Measurements from ENCODE around the gene UGT1A5. TPM values are rescaled to one million over a fixed set of nuclear protein-coding genes. Genes with fewer than 3 reads are reported as not detected.
"Not testable (repeated sequence)": the region's sequence is repeated elsewhere in the genome, so short reads cannot be mapped to it uniquely, and the experiment has no call there.

UGT1A5 gene
- total RNA-seq, 2 experiments from 2014 or later: not detected

DNA sequence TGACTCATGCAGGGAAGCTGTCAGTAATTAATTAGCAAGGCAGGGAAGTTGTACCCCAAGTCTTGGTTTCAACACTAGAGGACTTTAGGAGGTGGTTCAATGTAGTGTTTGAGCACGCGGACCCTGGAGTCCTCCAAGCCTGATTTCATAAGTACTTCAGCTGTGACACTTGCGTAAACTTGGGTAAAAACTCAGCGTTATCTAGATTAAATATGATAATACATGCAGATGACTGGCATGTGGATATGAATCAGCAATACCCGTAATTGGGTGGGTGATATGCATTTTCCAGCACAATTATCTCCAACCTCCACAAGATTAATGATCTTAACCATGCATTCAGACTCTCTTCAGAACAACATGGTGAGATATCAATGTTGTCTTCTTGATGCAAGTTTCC lies 25.8 kb upstream of the UGT1A5 start:
- no peak for DNase-seq
- Mint-ChIP-seq H3K4me3 (no peak overlapping the region), H3K27me3 (peaks cover 13% of the 10 kb centered on the region), H3K9me3 (no peaks in the 10 kb centered on the region), H3K27ac (no peak overlapping the region), H3K36me3 (no peaks in the 10 kb centered on the region), H3K4me1 (no peaks in the 10 kb centered on the region)
- no peak for ATAC-seq (ENCODE audit: low read depth)
- POLR2A ChIA-PET: no interaction called here

DNA sequence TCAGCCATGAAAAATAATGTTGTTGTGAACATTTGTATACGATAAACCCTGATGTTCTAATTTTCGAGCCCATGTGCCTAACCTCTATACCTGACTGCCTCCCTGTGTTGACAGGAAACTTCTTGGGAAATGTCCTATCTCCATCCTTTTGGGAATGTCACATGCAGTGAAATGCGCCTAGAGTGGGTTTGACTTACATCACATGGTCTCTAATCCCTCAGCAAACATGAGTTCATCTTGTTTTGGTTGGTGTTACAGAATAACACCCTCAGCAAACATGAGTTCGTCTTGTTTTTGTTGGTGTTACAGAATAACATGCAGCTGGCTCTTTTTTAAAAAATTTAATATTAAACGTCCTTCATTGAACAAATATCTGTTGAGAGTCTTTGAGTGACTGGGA lies 24.4 kb upstream of the UGT1A5 start:
- DNase-seq (no peak), ATAC-seq (ENCODE audit: low read depth) (no peak)
- Mint-ChIP-seq H3K4me3 (no peak overlapping the region), H3K36me3 (no peaks in the 10 kb centered on the region), H3K4me1 (no peaks in the 10 kb centered on the region), H3K27ac (no peak overlapping the region), H3K9me3 (no peaks in the 10 kb centered on the region), H3K27me3 (peaks cover 7% of the 10 kb centered on the region)
- POLR2A ChIA-PET: no interaction called here

DNA sequence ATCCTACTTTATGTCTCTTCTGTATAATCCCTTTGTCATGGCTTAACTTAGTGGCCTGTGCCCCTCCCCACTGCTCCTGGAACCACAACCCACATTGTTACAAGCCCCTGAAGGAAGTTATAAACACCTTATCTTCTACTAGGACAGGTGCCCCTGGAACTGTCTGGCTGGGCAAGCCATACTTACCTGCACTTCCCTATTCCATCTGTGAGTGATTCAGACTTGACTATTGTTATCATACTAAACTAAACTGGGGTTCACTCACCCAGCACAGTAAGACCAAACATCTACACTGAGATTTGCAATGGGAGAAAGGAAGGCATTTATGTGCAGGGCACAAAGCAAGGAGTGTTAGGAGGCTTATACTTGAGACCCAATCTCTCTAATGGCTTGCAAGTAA lies 23.7 kb upstream of the UGT1A5 start:
- Mint-ChIP-seq H3K4me1 (no peaks in the 10 kb centered on the region), H3K27ac (no peak overlapping the region), H3K9me3 (no peaks in the 10 kb centered on the region), H3K36me3 (no peaks in the 10 kb centered on the region), H3K4me3 (no peak overlapping the region), H3K27me3 (peaks cover 5% of the 10 kb centered on the region)
- DNase-seq (no peak), ATAC-seq (ENCODE audit: low read depth) (no peak)
- POLR2A ChIA-PET: no interaction called here

DNA sequence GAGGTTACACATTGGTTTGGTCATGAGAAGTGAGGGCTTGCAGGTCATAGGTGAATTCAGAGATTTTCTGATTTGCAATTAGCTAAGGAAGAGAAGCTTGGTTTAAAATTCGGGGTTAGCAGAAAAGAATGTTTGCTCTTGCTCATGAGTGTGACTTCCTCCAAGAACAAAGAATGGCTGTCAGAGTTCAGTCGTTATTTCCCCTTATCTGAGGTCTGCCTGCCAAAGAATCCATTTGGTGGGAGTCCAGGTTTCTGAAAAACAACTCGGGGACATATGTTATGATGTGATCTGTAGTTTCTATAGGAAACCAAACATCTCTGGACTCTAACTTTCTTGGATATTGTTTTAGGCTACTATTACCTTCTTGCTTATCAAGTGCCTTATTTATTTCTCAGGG lies 23.2 kb upstream of the UGT1A5 start:
- Mint-ChIP-seq H3K27ac (no peak overlapping the region), H3K36me3 (no peaks in the 10 kb centered on the region), H3K9me3 (no peaks in the 10 kb centered on the region), H3K4me1 (no peaks in the 10 kb centered on the region), H3K4me3 (no peak overlapping the region), H3K27me3 (peaks cover 5% of the 10 kb centered on the region)
- no peak for DNase-seq
- POLR2A ChIA-PET: no interaction called here
- no peak for ATAC-seq (ENCODE audit: low read depth)

DNA sequence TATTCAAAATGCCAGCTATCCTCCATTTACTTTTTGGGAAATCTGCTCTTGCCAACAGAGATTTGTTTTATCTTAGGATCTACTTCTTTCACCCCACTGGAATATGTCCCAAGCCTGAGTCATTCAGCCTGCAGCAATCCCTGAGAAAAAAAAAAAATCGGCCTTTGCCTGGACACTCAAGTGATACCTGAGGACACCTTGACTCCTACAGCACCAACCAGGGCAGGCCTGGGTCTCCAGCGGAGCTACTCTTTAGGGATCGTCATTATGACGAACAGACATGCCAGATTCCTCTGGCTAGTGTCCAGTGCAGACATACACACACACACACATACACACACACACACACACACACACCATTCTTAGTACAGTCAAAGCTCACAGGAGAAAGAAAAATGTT lies 22.3 kb upstream of the UGT1A5 start:
- no peak overlapping the region for H3K4me3 Mint-ChIP-seq
- H3K27ac Mint-ChIP-seq: no peak overlapping the region
- POLR2A ChIA-PET: no interaction called here
- H3K36me3 Mint-ChIP-seq: no peaks in the 10 kb centered on the region
- H3K9me3 Mint-ChIP-seq: no peaks in the 10 kb centered on the region
- ATAC-seq (ENCODE audit: low read depth) (no peak), DNase-seq (no peak)
- H3K27me3 Mint-ChIP-seq: peaks cover 5% of the 10 kb centered on the region
- H3K4me1 Mint-ChIP-seq: no peaks in the 10 kb centered on the region

DNA sequence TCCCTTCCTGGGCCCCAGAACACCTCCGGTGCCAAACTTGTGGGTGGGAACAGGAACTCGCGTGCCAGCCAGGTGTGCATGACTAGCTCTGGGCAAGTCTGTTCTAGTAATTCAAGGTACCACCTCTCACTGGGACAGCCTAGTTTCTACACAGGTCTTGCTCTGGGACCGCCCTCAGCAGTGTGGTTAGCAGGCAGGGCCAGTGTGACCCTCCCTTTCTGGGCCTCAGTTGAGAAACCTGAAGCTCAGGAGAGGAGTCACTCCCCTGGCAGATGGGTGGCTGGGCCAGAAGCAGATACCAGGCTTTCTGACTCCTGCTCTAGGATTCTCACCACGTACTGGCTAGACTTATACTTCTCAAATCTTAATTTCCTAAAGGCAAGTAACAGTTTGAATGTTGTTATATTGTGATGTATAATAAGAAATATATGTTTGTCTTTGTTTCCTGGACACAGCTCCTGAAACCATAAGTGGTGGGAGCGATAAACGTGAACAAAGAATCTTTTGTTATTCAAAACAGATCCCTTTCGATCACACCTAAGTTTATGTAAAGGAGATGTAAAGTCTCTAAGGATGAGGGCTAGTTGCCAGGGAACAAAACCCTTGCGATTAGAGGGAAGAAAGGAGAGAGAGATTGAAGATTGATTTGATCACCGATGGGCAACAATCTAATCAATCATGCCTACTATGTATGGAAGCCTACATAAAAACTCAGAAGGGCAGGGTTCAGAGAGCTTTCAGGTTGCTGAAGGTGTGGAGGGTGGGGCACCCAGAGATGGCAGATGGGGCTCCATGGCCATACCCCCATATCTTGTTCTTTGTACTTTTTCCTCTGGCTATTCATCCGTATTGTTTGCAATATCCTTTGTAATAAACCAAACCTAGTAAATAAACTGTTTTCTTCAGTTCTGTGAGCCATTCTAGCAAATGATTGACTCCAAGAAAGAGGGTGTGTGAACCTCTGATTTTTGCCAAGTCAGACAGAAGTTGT lies 21.0 kb upstream of the UGT1A5 start:
- Mint-ChIP-seq H3K4me3 (no peak overlapping the region), H3K36me3 (no peaks in the 10 kb centered on the region), H3K27ac (no peak overlapping the region), H3K4me1 (no peaks in the 10 kb centered on the region), H3K27me3 (peaks cover 9% of the 10 kb centered on the region), H3K9me3 (no peaks in the 10 kb centered on the region)
- DNase-seq (no peak), ATAC-seq (ENCODE audit: low read depth) (no peak)
- POLR2A ChIA-PET: no interaction called here

DNA sequence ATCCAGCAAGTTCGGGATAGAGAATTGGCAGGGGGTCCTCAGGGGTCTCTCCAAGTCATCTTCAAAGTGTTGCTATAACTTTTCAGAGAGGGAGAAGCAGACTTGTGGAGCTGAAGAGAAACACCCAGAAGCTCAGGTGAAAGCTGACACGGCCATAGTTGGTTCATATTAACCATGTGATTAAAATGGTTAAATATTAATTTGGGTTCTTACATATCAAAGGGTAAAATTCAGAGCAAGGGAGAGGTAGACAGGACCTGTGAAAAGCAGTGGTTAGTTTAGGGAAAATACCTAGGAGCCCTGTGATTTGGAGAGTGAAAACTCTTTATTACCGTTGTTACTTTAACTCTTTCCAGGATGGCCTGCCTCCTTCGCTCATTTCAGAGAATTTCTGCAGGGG lies 20.1 kb upstream of the UGT1A5 start, which contains the start of gene UGT1A6:
TSS of gene UGT1A6 (plus strand) at position 243 of the 400 bp plus-strand sequence. CDS start at position 358, 115 bp downstream.
- Mint-ChIP-seq H3K27me3 (peaks cover 17% of the 10 kb centered on the region), H3K9me3 (no peaks in the 10 kb centered on the region), H3K36me3 (no peaks in the 10 kb centered on the region), H3K4me1 (no peaks in the 10 kb centered on the region), H3K4me3 (no peak within 1 kb of the TSS), H3K27ac (no peak within 1 kb of the TSS)
- ATAC-seq (ENCODE audit: low read depth) (no peak), DNase-seq (no peak)
- POLR2A ChIA-PET: no interaction called here

DNA sequence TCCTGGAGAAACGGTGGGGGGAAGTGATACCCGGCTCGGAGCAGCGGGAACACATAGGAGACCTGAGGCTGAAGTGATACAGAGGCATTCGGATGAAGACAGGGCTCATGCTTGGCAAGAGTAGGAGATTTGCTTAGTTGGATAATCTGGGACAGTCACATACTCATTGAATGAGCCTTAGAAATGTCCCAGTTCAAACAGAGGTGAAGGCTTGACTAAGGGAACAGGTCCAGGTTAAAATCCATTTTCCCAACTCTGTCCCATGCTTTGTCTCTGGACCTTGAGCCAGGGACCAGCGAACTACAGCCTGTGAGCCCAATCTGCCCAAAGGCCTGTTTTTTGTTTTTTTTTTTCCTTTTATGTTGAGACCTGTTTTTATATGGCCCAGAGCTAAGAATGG lies 18.7 kb upstream of the UGT1A5 start:
- no peak overlapping the region for H3K27ac Mint-ChIP-seq
- H3K9me3 Mint-ChIP-seq: no peaks in the 10 kb centered on the region
- H3K27me3 Mint-ChIP-seq: peaks cover 17% of the 10 kb centered on the region
- no peaks in the 10 kb centered on the region for H3K4me1 Mint-ChIP-seq
- POLR2A ChIA-PET: no interaction called here
- DNase-seq (no peak), ATAC-seq (ENCODE audit: low read depth) (no peak)
- no peaks in the 10 kb centered on the region for H3K36me3 Mint-ChIP-seq
- no peak overlapping the region for H3K4me3 Mint-ChIP-seq

DNA sequence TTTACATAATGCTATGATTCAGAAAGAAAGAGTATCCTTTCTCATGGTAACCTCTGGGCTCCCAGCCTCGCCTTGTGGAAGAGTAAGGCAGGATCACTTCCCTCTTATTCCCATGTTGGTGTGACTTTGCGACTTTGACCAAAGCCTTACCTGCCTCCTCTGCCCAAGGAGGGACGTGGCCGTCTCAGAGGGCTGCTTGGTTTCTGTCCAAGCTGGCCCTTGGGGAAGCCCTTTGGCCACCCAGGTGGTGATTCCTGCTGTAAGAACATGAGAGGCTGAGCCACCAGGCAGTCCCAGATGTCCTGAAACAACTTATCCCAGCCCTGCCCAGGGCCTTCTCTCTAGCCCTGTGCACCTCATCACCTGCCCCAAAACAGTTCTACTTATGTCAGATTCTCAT lies 14.0 kb upstream of the UGT1A5 start:
- POLR2A ChIA-PET: no interaction called here
- Mint-ChIP-seq H3K4me3 (no peak overlapping the region), H3K4me1 (no peaks in the 10 kb centered on the region)

DNA sequence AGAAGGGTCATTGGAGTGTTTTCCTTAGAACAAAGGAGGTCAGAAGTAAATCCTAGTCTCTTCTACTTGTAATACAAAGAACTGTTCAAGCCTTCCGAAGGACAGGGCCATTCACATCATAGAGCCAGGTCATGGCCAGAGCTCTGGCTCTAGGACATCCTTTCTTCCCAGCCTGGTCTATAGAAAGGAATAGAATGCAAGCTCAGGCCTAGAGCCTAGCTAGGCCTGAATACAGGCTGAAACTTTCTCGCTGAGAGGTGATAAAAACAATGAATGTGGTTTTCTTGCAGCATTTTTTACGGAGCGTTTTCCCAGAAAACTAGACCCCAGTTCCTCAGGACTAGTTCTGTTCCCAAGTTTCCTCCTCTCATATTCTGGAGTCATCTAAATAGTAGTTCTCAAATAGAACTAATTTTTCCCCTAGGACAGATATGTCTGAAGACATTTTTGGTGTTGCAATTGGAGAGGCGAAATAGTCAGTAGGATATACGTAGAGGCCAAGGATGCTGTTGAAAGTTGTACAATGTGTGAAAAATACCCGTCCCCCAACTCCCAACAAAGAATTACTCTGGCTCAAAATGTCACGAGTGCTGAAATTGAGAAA lies 13.2 kb upstream of the UGT1A5 start:
- peaks cover 2% of the 10 kb centered on the region for H3K36me3 Mint-ChIP-seq
- no peak overlapping the region for H3K4me3 Mint-ChIP-seq
- H3K4me1 Mint-ChIP-seq: no peaks in the 10 kb centered on the region
- ATAC-seq (ENCODE audit: low read depth) (no peak), DNase-seq (no peak)
- H3K27me3 Mint-ChIP-seq: peaks cover 37% of the 10 kb centered on the region
- H3K9me3 Mint-ChIP-seq: peaks cover 1% of the 10 kb centered on the region
- POLR2A ChIA-PET: no interaction called here
- no peak overlapping the region for H3K27ac Mint-ChIP-seq

More for the DNA sequence above, 14.0 kb upstream of the UGT1A5 start:
- Mint-ChIP-seq H3K27ac (no peak overlapping the region), H3K9me3 (no peaks in the 10 kb centered on the region), H3K36me3 (no peaks in the 10 kb centered on the region), H3K27me3 (peaks cover 34% of the 10 kb centered on the region)
- DNase-seq (no peak), ATAC-seq (ENCODE audit: low read depth) (no peak)

DNA sequence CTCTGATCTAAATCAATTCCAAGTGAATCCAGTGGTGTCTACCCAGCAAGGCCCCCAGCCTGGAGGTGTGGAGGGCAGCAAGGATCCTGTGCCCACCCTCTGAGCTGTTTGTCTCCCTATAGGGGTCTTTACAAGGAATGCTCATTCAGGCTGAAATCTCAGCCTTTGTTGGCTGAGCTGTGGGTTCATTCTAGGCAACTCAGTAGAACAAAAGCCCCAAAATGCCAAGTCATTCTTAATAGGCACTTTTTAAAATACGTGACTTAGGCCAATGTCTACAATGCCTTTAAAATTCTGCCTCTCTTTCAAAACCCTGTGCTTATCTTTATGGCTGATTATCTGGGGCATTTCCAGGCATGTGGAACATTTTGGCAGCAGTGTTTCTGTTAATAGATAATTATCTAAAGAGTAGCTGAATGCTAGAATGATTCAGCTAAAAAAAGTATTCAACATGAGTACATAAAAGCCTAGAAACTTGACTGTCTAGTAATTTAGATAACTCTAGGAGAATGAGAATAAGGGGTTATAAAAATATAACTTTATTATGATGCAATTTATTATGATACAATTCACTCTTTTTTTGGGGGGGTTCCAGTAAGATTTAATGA lies 12.6 kb upstream of the UGT1A5 start:
- Mint-ChIP-seq H3K4me1 (no peaks in the 10 kb centered on the region), H3K27ac (no peak overlapping the region), H3K9me3 (peaks cover 1% of the 10 kb centered on the region), H3K27me3 (peaks cover 40% of the 10 kb centered on the region), H3K36me3 (peaks cover 2% of the 10 kb centered on the region), H3K4me3 (no peak overlapping the region)
- POLR2A ChIA-PET: no interaction called here
- ATAC-seq (ENCODE audit: low read depth): no peak
- no peak for DNase-seq

DNA sequence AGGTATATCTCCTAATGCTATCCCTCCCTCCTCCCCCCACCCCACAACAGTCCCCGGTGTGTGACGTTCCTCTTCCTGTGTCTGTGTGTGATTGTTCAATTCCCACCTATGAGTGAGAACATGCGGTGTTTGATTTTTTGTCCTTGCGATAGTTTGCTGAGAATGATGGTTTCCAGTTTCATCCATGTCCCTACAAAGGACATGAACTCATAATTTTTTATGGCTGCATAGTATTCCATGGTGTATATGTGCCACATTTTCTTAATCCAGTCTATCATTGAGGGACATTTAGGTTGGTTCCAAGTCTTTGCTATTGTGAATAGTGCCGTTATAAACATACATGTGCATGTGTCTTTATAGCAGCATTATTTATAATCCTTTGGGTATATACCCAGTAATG lies 11.9 kb upstream of the UGT1A5 start:
- ATAC-seq (ENCODE audit: low read depth); POLR2A ChIA-PET; DNase-seq; H3K9me3 Mint-ChIP-seq; H3K4me3 Mint-ChIP-seq; H3K27ac Mint-ChIP-seq; H3K36me3 Mint-ChIP-seq; H3K4me1 Mint-ChIP-seq: not testable (repeated sequence)
- peaks cover 40% of the 10 kb centered on the region for H3K27me3 Mint-ChIP-seq

DNA sequence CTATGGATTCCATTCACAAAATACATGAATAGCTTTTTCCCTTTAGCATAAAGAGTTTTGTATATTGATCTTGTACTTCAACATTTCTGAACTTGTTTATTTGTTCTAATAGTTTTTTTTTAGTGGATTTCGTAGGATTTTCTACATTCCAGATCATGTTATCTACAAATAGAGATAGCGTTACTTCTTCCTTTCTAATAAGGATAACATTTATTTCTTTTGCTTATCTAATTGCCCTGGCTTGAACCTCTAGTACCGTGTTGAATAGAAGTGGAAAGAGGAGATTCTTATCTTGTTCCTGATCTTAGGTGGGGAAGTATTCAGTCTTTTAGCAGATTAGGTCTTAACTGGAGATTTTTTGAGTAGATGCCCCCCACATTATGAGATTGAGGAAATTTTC lies 10.5 kb upstream of the UGT1A5 start:
- H3K9me3 Mint-ChIP-seq: peaks cover 1% of the 10 kb centered on the region
- no peak overlapping the region for H3K4me3 Mint-ChIP-seq
- H3K4me1 Mint-ChIP-seq: no peaks in the 10 kb centered on the region
- H3K27me3 Mint-ChIP-seq: peaks cover 30% of the 10 kb centered on the region
- no peak overlapping the region for H3K27ac Mint-ChIP-seq
- no peak for DNase-seq
- peaks cover 2% of the 10 kb centered on the region for H3K36me3 Mint-ChIP-seq
- ATAC-seq (ENCODE audit: low read depth): no peak
- POLR2A ChIA-PET: interaction anchor here (0.8 kb wide), 1 partner anchor 106 kb away, joined by 4 read pairs; no protein-coding TSS in a partner anchor
